Heart left ventricle (tissue), 16 donors: ENCODE results near the gene TACC2. TPM values are rescaled to one million over a fixed set of nuclear protein-coding genes. Genes with fewer than 3 reads are reported as not detected.

Experiments
- ATAC-seq, 4 donors: fragments of 200-7000 bp; cut with Tn5 transposase; one replicate each; pipeline ENCODE4 v1.9.1; 2020 to 2022; ENCODE audit warnings: moderate library complexity in 4 of 4, mild to moderate bottlenecking in 3 of 4, moderate number of reproducible peaks in 1 of 4
- DNase-seq, 5 donors: peaks; one replicate each; pipeline ENCODE4 v3.0.0-alpha.2; 2020
- H3K27ac ChIP-seq, 12 donors: fragments of 200-600 bp; sonication (generic) in 4 of 12; one replicate each; pipeline versions ENCODE4 v1.5.0 to v1.8.0; 2016 to 2022; ENCODE audit warnings: mild to moderate bottlenecking in 2 of 12
- H3K27me3 ChIP-seq, 9 donors: fragments of 200-600 bp; sonication (generic) in 2 of 9; one replicate each; pipeline versions ENCODE4 v1.5.1 to v1.8.0; 2016 to 2022; ENCODE audit warnings: mild to moderate bottlenecking in 3 of 9
- H3K36me3 ChIP-seq, 9 donors: fragments of 200-600 bp; sonication (generic) in 2 of 9; one replicate each; pipeline versions ENCODE4 v1.5.0 to v1.8.0; 2018 to 2022; ENCODE audit warnings: mild to moderate bottlenecking in 2 of 9
- H3K4me1 ChIP-seq, 12 donors: fragments of 200-600 bp; sonication (generic) in 4 of 12; one replicate each; pipeline versions ENCODE4 v1.5.0 to v1.8.0; 2016 to 2022; ENCODE audit warnings: mild to moderate bottlenecking in 3 of 12
- H3K4me3 ChIP-seq, 12 donors: fragments of 200-600 bp; sonication (generic) in 4 of 12; one replicate each; pipeline versions ENCODE4 v1.5.0 to v1.8.0; 2017 to 2022; ENCODE audit warnings: mild to moderate bottlenecking in 9 of 12, moderate library complexity in 4 of 12
- H3K9me3 ChIP-seq, 12 donors: fragments of 200-600 bp; sonication (generic) in 4 of 12; one replicate each; pipeline versions ENCODE4 v1.5.0 to v1.8.0; 2016 to 2022; ENCODE audit warnings: mild to moderate bottlenecking in 1 of 12
- CTCF ChIP-seq, 12 donors: fragments of 200-600 bp; sonication (generic) in 4 of 12; IDR thresholded peaks; one replicate each; pipeline versions ENCODE4 v1.5.0 to v1.8.0; 2018 to 2022; ENCODE audit warnings: antibody characterized with exemption in 12 of 12, mild to moderate bottlenecking in 5 of 12
- POLR2A ChIP-seq, 2 donors: fragments of 450-650 bp; IDR thresholded peaks; one replicate each; pipeline ENCODE4 v1.6.1; 2017; ENCODE audit warnings: antibody characterized with exemption in 2 of 2, mild to moderate bottlenecking in 2 of 2, moderate library complexity in 2 of 2
- WGBS, 4 donors: extraction: QIAGEN DNeasy Blood & Tissue Kit in 2 of 4; methylation state at CpG; one replicate each; pipeline versions ENCODE4 v1.1.5 to v1.1.7; 2013 to 2018; 5-methylcytosine and 5-hydroxymethylcytosine counted together
- intact Hi-C, 10 donors: fragments of 100-400 bp; cut with DNase I; formaldehyde crosslinking; loops; one replicate each; pipeline versions ENCODE4 v1.11.1 to v1.14.2; 2022
- polyA plus RNA-seq, 2 donors: library from polyadenylated mRNA; stranded (reverse); fragments of 200-250 nt; gene quantifications; one replicate each; pipeline ENCODE4 v1.2.3, GENCODE V29; 2013
- total RNA-seq, 9 donors: library from RNA; depleted of rRNA in 2 of 9; stranded (reverse); fragments of >200 nt in 2 of 9; fragmentation: NEBNext Ultra II Directional in 3 of 9; extraction: Animal tissue kit (Norgen Biotek cat#: 25700) in 3 of 9; gene quantifications; one replicate each; pipeline versions ENCODE4 v1.1.0 to v1.2.4, GENCODE V29; 2016 to 2023
- donor health status: ischemic (EF 13 %, LVEDD 7.1; RV severe dilation, severe dysfunction).
- donor health status: healthy with polysubstance abuse.
- donor health status: DM: no; HTN: yes; CAD: no.
- donor health status: DM: no; HTN: no; CAD: no.
- donor health status: ischemic (EF 25% LVEDD 6.9; RV normal size, moderate dysfunction).
- donor health status: ischemic (EF 25% LVEDD 5.7; RV mildly dilated, moderate dysfunction).
- donor health status: healthy.
- donor health status: DM: yes; HTN: yes; CAD: no.
- donor health status: ischemic (EF 35%, LVEDD 5.7; RV mildly dilated, moderate dysfunction).
- donor health status: nonischemic (EF 11% LVEDD 7.7; RV severe dilation, severe dysfunction).
- donor health status: DM: yes; HTN: yes; CAD: no.
- donor health status: PGD.
- donor health status: ischemic (EF 29% LVEDD 5.4; RV normal size, mild dysfunction).
- donor health status: nonischemic (EF 23%, LVEDD 6.1; RV moderate dilation, normal function).

TACC2 gene
- total and polyA plus RNA-seq, 11 donors = 96.7 to 456 (median 294) TPM

- Histone ChIP-seq H3K27me3 (no peaks in the 10 kb centered on the region), H3K27ac (no peak overlapping the region), H3K9me3 (no peaks in the 10 kb centered on the region), H3K4me3 (no peak overlapping the region), H3K36me3 (no peaks in the 10 kb centered on the region), H3K4me1 (peaks cover 0 to 13% (median 0%) of the 10 kb centered on the region in 12 donors)
- 88 to 91% (median 89%) methylated on average over 14 of the region's 14 CpGs for whole genome bisulfite sequencing, 4 donors
- intact Hi-C loops = loop anchor here (1.0 to 10.0 kb wide), 16 partner anchors 38 to 408 kb away; partner anchors contain the start of gene C10orf120 (in 1 of the 10)
- TF ChIP-seq POLR2A (IDR thresholded peaks at IDR 0.05) = no peak
- no peak for ATAC-seq
- no peak for DNase-seq
Observed at GRCh38 chr10:122299423-122300075, 310.6 kb downstream of the TACC2 start.

GRCh38 chr10:122301055-122301810 lies 312.3 kb downstream of the TACC2 start:
- DNase-seq = peak in 1 of 5 donors; percentile 48
- H3K27ac ChIP-seq = peak overlapping the region in 1 of 12 donors; percentile 24
- intact Hi-C loops = loop anchor here in 4 of 10 donors (2.0 to 5.0 kb wide), 4 partner anchors 36 to 136 kb away; no protein-coding TSS in a partner anchor

GRCh38 chr10:122301811-122302115 lies 312.8 kb downstream of the TACC2 start:
- WGBS, 4 donors = 72 to 90% (median 89%) methylated on average over 7 of the region's 7 CpGs
- Histone ChIP-seq H3K36me3 (no peaks in the 10 kb centered on the region), H3K4me1 (peaks cover 0 to 13% (median under 1%) of the 10 kb centered on the region in 12 donors), H3K27ac (peak overlapping the region in 1 of 12 donors; percentile 24), H3K27me3 (no peaks in the 10 kb centered on the region), H3K4me3 (no peak overlapping the region), H3K9me3 (peaks cover 0 to 10% (median 0%) of the 10 kb centered on the region in 12 donors)
- ATAC-seq = no peak
- TF ChIP-seq CTCF (IDR thresholded peaks at IDR 0.05) = no peak
- TF ChIP-seq POLR2A (IDR thresholded peaks at IDR 0.05) = no peak
- intact Hi-C loops = loop anchor here in 5 of 10 donors (2.0 to 5.0 kb wide), 5 partner anchors 36 to 135 kb away; no protein-coding TSS in a partner anchor
- no peak for DNase-seq

More at GRCh38 chr10:122301055-122301810, 312.3 kb downstream of the TACC2 start:
- no peaks in the 10 kb centered on the region for H3K36me3 ChIP-seq
- peaks cover 0 to 10% (median 0%) of the 10 kb centered on the region in 12 donors for H3K9me3 ChIP-seq
- no peaks in the 10 kb centered on the region for H3K27me3 ChIP-seq
- WGBS, 4 donors = 67 to 72% (median 69%) methylated on average over 10 to 12 of the region's 12 CpGs
- H3K4me3 ChIP-seq = no peak overlapping the region
- H3K4me1 ChIP-seq = peaks cover 0 to 13% (median 0%) of the 10 kb centered on the region in 12 donors
- no peak for TF ChIP-seq CTCF (IDR thresholded peaks at IDR 0.05)
- TF ChIP-seq POLR2A (IDR thresholded peaks at IDR 0.05) = no peak
- ATAC-seq = peak in 3 of 4 donors; percentile 17 to 72 (median 56)

GRCh38 chr10:122302315-122302714 lies 313.4 kb downstream of the TACC2 start:
- Histone ChIP-seq H3K4me1 (peaks cover 0 to 16% (median 5%) of the 10 kb centered on the region in 12 donors), H3K27ac (no peak overlapping the region), H3K9me3 (peaks cover 0 to 10% (median 0%) of the 10 kb centered on the region in 12 donors), H3K27me3 (no peaks in the 10 kb centered on the region), H3K36me3 (no peaks in the 10 kb centered on the region), H3K4me3 (no peak overlapping the region)
- intact Hi-C loops = loop anchor here in 4 of 10 donors (2.0 to 5.0 kb wide), 3 partner anchors 35 to 130 kb away; no protein-coding TSS in a partner anchor
- no peak for TF ChIP-seq CTCF (IDR thresholded peaks at IDR 0.05)
- TF ChIP-seq POLR2A (IDR thresholded peaks at IDR 0.05) = no peak
- ATAC-seq = no peak
- 94 to 97% (median 96%) methylated on average over 4 of the region's 4 CpGs for WGBS, 4 donors
- DNase-seq = no peak
